ENCODE data around the gene SYPL2.
A peak's percentile ranks its signal among the peaks of the same experiment; 100 is the strongest.

The SYPL2 gene

DNA sequence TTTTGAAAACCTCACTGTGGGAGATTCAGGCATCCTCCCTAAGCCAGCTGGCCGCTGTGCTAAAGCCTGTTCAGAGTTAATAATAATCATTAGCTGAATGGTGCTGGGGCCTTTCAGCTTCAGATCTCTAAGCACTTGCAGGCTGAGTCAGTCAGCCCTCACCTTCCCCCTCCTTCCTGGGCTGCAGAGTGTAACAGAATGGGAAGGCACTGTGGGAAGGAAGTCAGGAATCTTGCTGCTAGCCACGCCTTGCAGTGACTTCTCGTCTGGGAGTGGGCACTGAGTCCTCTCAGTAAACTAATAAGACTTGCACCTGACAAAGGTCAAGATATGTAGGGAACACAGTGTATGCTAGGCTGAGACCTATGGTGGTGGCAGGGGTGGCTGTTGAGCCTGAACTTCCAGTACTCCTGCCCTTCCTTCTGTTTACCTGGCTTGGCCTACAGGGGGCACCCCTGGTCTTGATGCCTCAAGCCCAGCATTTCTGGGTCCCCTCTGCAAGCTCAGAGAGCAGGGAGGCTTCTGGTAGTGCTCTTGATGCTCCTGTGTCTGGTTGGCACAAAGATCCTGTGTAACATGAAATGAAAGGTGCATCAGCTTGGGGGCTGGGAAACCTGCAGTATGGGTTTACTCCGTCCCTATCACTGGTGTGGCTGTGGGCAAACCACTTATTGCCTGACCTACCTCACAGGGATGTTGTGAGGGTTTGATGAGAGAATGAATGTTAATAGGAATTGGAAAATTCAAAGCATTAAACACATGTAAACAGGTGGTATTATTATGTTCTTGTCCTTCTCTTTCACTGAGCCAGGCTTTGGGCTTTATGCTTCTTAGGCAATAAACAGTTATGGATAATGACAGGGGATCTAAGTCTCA, 33.6 kb downstream of the SYPL2 start:
- TF ChIP-seq, protein P1, sequence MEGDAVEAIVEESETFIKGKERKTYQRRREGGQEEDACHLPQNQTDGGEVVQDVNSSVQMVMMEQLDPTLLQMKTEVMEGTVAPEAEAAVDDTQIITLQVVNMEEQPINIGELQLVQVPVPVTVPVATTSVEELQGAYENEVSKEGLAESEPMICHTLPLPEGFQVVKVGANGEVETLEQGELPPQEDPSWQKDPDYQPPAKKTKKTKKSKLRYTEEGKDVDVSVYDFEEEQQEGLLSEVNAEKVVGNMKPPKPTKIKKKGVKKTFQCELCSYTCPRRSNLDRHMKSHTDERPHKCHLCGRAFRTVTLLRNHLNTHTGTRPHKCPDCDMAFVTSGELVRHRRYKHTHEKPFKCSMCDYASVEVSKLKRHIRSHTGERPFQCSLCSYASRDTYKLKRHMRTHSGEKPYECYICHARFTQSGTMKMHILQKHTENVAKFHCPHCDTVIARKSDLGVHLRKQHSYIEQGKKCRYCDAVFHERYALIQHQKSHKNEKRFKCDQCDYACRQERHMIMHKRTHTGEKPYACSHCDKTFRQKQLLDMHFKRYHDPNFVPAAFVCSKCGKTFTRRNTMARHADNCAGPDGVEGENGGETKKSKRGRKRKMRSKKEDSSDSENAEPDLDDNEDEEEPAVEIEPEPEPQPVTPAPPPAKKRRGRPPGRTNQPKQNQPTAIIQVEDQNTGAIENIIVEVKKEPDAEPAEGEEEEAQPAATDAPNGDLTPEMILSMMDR (IDR thresholded peaks at IDR 0.05; ENCODE audit: low read depth, low read length, missing control alignments), result peak; percentile 70
- Histone ChIP-seq H3K27me3 (replicated peaks) (no peaks in the 10 kb centered on the region), H3K27ac (no peak overlapping the region), H3K36me3 (replicated peaks) (no peaks in the 10 kb centered on the region), H3K4me3 (ENCODE audit: low read depth, low read length) (no peak overlapping the region)
- in situ Hi-C loops (cut with HindIII; ENCODE audit: low pct_ligation_motif_present, low sequenced_read_pairs), result no loop called here
- peak; percentile 26 for DNase-seq

DNA sequence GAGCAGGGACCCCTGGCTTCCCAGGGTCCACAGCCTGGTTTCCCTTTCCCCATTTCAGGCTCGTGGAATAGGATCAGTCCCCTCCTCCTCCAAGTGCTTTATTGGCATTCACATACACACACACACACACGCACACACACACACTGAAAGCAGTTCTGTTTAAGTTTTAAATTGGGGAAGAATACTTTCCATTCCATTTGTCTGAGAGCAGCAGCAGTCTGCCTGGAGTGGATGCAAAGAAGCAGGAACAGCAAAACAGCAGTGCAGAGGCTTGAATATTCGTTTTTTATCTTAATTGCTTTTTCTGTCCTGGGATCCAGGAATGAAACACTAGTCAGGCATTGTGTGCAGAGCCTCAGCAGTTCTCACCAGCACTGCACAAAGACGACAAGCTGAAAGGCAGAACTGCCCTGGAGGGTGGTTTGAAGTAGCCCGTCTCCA, 34.6 kb downstream of the SYPL2 start:
- Histone ChIP-seq H3K4me3 (ENCODE audit: low read depth, low read length) (no peak overlapping the region), H3K36me3 (replicated peaks) (no peaks in the 10 kb centered on the region), H3K27me3 (replicated peaks) (no peaks in the 10 kb centered on the region), H3K27ac (no peak overlapping the region)
- in situ Hi-C loops (cut with HindIII; ENCODE audit: low pct_ligation_motif_present, low sequenced_read_pairs), result no loop called here
- DNase-seq, result peak; percentile 59
- TF ChIP-seq, protein P1 (IDR thresholded peaks at IDR 0.05; ENCODE audit: low read depth, low read length, missing control alignments), result no peak

DNA sequence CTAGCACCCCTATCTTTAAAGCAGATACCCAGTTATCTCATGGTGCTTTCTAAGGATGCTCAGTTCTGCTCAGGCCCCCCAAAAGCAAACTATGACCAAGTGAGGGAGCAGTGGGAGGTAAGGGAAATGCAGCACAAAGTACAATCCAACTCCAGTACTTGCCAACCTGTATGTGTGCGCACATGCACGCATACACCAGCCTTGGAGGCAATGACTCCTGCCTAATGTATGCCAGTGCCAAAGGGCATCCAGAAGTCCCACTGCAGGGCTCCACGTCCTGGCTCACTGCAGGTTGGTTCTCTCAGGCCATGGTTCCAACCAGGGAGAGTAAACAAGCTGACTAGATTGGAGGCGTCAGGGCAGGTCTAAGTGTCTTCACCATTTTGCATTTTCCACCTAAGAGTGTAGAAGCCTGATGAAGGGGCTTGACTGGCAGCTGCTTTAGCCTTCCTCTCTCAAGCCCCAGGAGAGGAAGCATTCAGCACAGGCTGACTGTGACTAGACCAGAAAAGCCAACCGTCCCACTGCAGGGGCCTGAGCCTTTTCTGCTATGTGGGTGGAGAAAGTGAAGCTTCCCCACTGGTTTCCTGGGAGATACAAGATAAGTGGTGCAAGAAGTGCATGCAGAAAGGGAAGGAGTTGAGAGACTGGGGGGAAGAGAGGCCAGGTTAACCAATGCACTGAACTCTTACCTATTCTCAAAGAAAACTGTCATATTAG, 35.5 kb downstream of the SYPL2 start:
- TF ChIP-seq, protein P1 (IDR thresholded peaks at IDR 0.05; ENCODE audit: low read depth, low read length, missing control alignments), result no peak
- H3K27me3 ChIP-seq (replicated peaks), result no peaks in the 10 kb centered on the region
- H3K36me3 ChIP-seq (replicated peaks), result no peaks in the 10 kb centered on the region
- no peak overlapping the region for H3K4me3 ChIP-seq (ENCODE audit: low read depth, low read length)
- in situ Hi-C loops (cut with HindIII; ENCODE audit: low pct_ligation_motif_present, low sequenced_read_pairs), result no loop called here
- H3K27ac ChIP-seq, result no peak overlapping the region
- no peak for DNase-seq

DNA sequence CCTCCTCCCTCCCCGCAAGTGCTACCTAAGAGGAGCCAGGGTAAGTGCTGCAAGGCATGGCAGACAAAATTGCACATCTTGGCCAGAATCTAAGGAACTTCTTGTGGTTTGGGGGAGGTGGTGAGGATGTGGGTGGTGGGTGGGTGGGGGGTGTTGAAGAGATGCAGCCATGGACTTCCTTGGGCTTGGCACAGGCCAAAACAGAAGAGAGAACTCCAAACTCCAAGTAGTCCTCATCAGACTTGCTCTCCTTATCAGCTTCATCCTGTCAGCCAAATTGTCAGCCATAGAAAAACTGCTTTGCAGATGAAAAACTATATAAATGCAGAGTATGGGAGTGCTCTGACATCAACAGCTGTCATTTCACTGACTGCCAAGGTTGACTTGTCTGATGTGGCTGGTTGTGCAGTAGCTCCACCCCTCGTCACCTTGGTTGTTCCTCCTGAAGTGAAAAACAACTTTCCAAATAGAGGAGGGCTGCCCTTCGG, 36.1 kb downstream of the SYPL2 start:
- TF ChIP-seq, protein P1 (IDR thresholded peaks at IDR 0.05; ENCODE audit: low read depth, low read length, missing control alignments), result no peak
- in situ Hi-C loops (cut with HindIII; ENCODE audit: low pct_ligation_motif_present, low sequenced_read_pairs), result no loop called here
- Histone ChIP-seq H3K36me3 (replicated peaks) (no peaks in the 10 kb centered on the region), H3K27ac (no peak overlapping the region), H3K27me3 (replicated peaks) (no peaks in the 10 kb centered on the region), H3K4me3 (ENCODE audit: low read depth, low read length) (no peak overlapping the region)
- no peak for DNase-seq

DNA sequence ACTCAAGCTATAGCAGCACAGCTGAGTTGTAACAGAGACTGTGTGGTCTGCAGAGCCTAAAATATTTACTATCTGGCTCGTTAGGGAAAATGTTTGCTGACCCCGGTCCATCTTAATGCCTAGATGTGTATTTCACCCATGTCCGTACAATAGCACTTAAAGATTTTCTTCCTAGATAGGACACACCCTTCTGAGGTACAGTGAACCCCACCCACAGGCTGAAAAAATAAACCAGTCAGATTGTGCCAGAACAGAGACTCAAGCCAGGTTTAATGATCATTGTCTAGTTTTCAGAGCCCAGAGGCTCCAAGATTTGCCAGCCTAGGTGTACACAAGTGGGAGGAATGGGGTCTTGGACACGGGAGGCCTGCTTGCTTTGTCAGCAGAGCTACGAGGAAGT, 37.6 kb downstream of the SYPL2 start:
- H3K27me3 ChIP-seq (replicated peaks), result peaks cover under 1% of the 10 kb centered on the region
- H3K27ac ChIP-seq, result no peak overlapping the region
- in situ Hi-C loops (cut with HindIII; ENCODE audit: low pct_ligation_motif_present, low sequenced_read_pairs), result no loop called here
- TF ChIP-seq, protein P1 (IDR thresholded peaks at IDR 0.05; ENCODE audit: low read depth, low read length, missing control alignments), result no peak
- H3K36me3 ChIP-seq (replicated peaks), result no peaks in the 10 kb centered on the region
- H3K4me3 ChIP-seq (ENCODE audit: low read depth, low read length), result no peak overlapping the region
- DNase-seq, result no peak

Measured in brain microvascular endothelial cell (primary cell).